ENCODE results near the gene PCDHA4. TPM values are rescaled to one million over a fixed set of nuclear protein-coding genes. Genes with fewer than 3 reads are reported as not detected.

PCDHA4 gene
- total RNA-seq, 1 donor from 2014 or later, result not detected

DNA sequence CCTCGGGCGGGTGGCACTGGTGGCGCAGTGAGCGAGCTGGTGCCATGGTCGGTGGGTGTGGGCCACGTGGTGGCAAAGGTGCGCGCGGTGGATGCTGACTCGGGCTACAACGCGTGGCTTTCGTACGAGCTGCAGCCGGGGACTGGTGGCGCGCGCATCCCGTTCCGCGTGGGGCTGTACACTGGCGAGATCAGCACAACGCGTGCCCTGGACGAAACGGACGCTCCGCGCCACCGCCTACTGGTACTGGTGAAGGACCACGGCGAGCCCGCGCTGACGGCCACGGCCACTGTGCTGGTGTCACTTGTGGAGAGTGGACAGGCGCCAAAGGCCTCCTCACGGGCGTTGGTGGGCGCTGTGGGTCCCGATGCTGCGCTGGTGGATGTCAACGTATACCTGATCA is 2.0 kb downstream of the PCDHA4 start:
- intact Hi-C loops (cut with micrococcal nuclease), result no loop called here

DNA sequence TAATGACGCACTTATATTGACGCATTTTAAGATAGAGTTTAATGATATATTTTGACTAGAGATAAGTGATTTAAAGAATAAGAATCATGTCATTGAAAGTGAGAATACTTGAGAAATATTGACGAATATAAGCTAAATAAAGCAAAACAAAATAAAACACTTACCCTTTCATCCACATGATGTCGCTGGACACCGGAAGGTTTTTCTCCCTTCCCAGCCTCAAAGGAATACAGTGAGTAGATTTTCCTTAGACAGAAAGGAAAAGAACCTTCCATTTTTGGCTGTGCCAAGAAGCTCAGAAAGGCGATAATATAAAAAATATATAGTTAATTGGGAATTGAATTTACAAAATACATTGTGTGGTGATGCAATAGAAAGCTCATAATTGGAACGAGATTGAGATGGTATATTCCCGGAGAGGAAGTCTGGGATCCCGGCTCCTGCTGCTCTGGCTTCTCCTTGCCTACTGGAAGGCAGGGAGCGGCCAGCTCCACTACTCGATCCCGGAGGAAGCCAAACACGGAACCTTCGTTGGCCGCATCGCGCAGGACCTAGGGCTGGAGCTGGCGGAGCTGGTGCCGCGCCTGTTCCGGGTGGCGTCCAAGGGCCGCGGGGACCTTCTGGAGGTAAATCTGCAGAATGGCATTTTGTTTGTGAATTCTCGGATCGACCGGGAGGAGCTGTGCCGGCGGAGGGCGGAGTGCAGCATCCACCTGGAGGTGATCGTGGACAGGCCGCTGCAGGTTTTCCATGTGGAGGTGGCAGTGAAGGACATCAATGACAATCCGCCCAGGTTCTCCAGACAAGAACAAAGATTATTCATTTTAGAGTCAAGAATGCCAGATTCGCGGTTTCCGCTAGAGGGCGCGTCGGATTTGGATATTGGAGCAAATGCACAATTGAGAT is 14.8 kb downstream of the PCDHA4 start, which contains the start of gene PCDHA5:
PCDHA5 (plus strand) TSS at position 239 of the 906 bp plus-strand sequence.
- intact Hi-C loops (cut with micrococcal nuclease), result loop anchor here (10.0 kb wide), 1 partner anchor 543 kb away; the partner anchor contains the start of gene PCDHGA5

DNA sequence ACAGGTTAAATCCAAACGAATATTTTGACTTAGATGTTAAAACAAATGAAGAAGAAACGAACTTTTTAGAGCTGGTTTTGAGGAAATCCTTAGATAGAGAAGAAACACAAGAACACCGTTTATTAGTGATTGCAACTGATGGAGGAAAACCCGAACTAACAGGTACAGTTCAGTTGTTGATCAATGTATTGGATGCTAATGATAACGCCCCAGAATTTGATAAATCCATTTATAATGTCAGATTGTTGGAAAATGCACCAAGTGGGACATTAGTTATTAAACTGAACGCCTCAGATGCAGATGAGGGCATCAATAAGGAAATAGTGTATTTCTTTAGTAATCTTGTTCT is 15.4 kb downstream of the PCDHA4 start:
- intact Hi-C loops (cut with micrococcal nuclease), result loop anchor here (10.0 kb wide), 1 partner anchor 543 kb away; the partner anchor contains the start of gene PCDHGA5

DNA sequence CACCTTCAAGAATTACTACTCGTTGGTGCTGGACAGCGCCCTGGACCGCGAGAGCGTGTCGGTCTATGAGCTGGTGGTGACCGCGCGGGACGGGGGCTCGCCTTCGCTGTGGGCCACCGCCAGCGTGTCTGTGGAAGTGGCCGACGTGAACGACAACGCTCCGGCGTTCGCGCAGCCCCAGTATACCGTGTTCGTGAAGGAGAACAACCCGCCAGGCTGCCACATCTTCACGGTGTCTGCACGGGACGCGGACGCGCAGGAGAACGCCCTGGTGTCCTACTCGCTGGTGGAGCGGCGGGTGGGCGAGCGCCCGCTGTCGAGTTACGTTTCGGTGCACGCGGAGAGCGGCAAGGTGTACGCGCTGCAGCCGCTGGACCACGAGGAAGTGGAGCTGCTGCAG is 16.1 kb downstream of the PCDHA4 start:
- intact Hi-C loops (cut with micrococcal nuclease), result loop anchor here (10.0 kb wide), 1 partner anchor 542 kb away; the partner anchor contains the start of gene PCDHGA5

DNA sequence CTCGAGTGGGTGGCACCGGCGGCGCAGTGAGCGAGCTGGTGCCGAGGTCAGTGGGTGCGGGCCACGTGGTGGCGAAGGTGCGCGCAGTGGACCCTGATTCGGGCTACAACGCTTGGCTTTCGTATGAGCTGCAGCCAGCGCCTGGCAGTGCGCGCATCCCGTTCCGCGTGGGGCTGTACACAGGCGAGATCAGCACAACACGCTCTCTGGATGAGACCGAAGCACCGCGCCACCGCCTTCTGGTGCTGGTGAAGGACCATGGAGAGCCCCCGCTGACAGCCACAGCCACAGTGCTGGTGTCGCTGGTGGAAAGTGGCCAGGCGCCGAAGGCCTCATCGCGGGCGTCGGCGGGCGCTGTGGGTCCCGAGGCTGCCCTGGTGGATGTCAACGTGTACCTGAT is 16.6 kb downstream of the PCDHA4 start:
- intact Hi-C loops (cut with micrococcal nuclease), result loop anchor here (10.0 kb wide), 1 partner anchor 541 kb away; the partner anchor contains the start of gene PCDHGA5

DNA sequence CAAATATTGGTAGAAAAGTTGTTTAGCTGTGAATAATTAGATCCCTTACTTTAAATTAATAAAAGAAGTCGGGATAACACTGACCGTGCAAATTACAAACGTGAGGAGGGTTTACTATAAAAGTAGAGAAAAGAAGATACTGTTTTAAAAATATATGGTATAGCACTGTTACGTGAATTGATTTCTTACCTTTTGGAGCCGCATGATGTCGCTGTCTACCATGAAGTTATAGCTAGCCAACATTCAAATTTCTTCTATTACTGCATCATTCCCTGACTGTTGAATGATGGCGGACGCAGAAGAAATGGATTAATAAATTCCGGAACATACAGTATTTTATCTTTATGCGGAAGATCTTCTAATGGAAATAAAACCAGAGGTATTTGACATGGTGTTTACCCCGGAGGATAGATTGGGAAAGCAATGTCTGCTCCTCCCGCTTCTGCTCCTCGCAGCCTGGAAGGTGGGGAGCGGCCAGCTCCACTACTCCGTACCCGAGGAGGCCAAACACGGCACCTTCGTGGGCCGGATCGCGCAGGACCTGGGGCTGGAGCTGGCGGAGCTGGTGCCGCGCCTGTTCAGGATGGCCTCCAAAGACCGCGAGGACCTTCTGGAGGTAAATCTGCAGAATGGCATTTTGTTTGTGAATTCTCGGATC is 21.0 kb downstream of the PCDHA4 start, which contains the start of gene PCDHA6:
PCDHA6 (plus strand) TSS at position 257 of the 658 bp plus-strand sequence; CDS start at position 389, 132 bp downstream.
- intact Hi-C loops (cut with micrococcal nuclease), result loop anchor here (2.0 to 10.0 kb wide), 2 partner anchors 23 to 537 kb away; partner anchors contain the start of gene PCDHGA5

DNA sequence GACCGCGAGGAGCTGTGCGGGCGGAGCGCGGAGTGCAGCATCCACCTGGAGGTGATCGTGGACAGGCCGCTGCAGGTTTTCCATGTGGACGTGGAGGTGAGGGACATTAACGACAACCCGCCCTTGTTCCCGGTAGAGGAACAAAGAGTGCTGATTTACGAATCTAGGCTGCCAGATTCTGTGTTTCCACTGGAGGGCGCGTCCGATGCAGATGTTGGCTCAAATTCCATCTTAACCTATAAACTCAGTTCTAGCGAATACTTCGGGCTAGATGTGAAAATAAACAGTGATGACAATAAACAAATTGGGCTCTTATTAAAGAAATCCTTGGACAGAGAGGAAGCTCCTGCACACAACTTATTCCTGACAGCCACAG is 21.5 kb downstream of the PCDHA4 start:
- intact Hi-C loops (cut with micrococcal nuclease), result loop anchor here (10.0 kb wide), 1 partner anchor 536 kb away; the partner anchor contains the start of gene PCDHGA5

DNA sequence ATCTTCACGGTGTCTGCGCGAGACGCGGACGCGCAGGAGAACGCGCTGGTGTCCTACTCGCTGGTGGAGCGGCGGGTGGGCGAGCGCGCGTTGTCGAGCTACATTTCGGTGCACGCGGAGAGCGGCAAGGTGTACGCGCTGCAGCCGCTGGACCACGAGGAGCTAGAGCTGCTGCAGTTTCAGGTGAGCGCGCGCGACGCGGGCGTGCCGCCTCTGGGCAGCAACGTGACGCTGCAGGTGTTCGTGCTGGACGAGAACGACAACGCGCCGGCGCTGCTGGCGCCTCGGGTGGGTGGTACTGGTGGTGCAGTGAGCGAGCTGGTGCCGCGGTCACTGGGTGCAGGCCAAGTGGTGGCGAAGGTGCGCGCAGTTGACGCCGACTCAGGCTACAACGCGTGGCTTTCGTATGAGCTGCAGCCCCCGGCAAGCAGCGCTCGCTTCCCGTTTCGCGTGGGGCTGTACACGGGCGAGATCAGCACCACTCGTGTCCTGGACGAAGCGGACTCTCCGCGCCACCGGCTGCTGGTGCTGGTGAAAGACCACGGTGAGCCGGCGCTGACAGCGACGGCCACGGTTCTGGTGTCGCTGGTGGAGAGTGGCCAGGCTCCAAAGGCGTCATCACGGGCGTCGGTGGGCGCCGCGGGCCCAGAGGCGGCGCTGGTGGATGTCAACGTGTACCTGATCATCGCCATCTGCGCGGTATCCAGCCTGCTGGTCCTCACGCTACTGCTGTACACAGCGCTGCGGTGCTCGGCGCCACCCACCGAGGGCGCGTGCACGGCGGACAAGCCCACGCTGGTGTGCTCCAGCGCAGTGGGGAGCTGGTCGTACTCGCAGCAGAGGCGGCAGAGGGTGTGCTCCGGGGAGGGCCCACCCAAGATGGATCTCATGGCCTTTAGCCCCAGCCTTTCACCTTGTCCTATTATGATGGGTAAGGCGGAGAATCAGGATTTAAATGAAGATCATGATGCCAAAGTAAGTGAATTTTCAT is 22.9 kb downstream of the PCDHA4 start:
- intact Hi-C loops (cut with micrococcal nuclease), result loop anchor here (5.0 to 10.0 kb wide), 2 partner anchors 38 to 535 kb away; partner anchors contain the start of genes PCDHA2 and PCDHGA5

DNA sequence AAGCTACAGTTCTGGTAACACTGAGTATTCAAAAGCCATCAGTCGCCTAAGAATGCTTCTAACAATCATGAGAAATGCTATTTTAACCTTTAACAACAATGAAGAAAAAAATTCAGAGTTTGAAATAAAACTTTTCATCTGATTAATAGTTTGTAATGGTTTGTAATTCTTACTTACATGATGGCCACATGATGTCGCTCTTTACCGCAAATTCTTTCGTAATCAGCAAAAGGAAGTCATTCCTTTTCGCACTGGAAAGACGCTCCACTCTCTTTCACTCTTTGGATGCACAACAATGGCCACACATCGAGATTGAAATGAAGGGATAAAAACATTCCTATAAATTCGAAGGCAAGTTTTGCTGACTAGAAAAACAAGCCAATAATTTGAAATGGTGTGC is 27.1 kb downstream of the PCDHA4 start, which contains the start of gene PCDHA7:
PCDHA7 (plus strand) TSS at position 277 of the 400 bp plus-strand sequence; CDS start at position 392, 115 bp downstream.
- intact Hi-C loops (cut with micrococcal nuclease), result loop anchor here (5.0 kb wide), 1 partner anchor 42 kb away; the partner anchor contains the start of gene PCDHA2

DNA sequence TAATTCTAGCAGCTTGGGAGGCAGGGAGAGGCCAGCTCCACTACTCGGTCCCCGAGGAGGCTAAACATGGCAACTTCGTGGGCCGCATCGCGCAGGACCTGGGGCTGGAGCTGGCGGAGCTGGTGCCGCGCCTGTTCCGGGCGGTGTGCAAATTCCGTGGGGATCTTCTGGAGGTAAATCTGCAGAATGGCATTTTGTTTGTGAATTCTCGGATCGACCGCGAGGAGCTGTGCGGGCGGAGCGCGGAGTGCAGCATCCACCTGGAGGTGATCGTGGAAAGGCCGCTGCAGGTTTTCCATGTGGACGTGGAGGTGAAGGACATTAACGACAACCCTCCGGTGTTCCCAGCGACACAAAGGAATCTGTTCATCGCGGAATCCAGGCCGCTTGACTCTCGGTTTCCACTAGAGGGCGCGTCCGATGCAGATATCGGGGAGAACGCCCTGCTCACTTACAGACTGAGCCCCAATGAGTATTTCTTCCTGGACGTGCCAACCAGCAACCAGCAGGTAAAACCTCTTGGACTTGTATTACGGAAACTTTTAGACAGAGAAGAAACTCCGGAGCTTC is 27.7 kb downstream of the PCDHA4 start:
- intact Hi-C loops (cut with micrococcal nuclease), result loop anchor here (5.0 kb wide), 1 partner anchor 42 kb away; the partner anchor contains the start of gene PCDHA2

DNA sequence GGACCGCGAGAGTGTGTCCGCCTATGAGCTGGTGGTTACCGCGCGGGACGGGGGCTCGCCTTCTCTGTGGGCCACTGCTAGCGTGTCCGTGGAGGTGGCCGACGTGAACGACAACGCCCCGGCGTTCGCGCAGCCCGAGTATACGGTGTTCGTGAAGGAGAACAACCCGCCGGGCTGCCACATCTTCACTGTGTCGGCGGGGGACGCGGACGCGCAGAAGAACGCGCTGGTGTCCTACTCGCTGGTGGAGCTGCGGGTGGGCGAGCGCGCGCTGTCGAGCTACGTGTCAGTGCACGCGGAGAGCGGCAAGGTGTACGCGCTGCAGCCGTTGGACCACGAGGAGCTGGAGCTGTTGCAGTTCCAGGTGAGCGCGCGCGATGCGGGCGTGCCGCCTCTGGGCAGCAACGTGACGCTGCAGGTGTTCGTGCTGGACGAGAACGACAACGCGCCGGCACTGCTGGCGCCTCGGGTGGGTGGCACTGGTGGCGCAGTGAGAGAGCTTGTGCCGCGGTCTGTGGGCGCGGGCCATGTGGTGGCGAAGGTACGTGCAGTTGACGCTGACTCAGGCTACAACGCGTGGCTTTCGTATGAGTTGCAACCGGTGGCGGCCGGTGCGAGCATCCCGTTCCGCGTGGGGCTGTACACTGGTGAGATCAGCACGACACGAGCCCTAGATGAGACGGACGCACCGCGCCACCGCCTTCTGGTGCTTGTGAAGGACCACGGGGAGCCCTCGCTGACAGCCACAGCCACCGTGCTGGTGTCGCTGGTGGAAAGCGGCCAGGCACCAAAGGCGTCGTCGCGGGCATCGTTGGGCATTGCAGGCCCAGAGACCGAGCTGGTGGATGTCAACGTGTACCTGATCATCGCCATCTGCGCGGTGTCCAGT is 29.0 kb downstream of the PCDHA4 start:
- intact Hi-C loops (cut with micrococcal nuclease), result no loop called here

DNA sequence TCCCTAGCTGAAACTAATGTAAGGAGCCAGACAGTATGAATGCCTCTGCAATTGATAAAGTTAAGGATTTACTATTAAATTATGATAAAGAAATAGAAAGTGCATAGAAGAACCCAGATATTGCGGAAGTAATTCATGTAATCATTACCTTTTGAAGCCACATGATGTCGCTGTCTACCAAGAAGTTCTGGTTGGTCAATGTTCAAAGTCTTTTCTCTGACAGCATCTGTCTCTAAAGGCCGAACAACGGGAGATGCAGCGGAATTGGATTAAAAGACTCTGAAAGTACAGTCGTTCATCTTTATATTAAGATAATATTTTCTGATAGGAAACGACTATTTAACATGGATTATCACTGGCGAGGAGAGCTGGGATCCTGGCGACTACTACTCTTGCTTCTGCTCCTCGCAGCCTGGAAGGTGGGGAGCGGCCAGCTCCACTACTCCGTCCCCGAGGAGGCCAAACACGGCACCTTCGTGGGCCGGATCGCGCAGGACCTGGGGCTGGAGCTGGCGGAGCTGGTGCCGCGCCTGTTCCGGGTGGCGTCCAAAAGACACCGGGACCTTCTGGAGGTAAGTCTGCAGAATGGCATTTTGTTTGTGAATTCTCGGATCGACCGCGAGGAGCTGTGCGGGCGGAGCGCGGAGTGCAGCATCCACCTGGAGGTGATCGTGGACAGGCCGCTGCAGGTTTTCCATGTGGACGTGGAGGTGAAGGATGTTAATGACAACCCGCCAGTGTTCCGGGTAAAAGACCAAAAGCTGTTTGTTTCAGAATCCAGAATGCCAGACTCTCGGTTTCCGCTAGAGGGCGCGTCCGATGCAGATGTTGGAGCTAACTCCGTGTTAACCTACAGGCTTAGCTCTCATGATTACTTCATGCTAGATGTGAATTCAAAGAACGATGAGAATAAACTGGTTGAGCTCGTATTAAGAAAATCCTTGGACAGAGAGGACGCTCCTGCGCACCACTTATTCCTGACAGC is 34.4 kb downstream of the PCDHA4 start, which contains the start of gene PCDHA8:
PCDHA8 (plus strand) TSS at position 210 of the 985 bp plus-strand sequence; CDS start at position 345, 135 bp downstream.
- intact Hi-C loops (cut with micrococcal nuclease), result loop anchor here (2.0 to 10.0 kb wide), 5 partner anchors 39 to 584 kb away; partner anchors contain the start of genes PCDHA1, PCDHA3, PCDHB16 and PCDHB9

DNA sequence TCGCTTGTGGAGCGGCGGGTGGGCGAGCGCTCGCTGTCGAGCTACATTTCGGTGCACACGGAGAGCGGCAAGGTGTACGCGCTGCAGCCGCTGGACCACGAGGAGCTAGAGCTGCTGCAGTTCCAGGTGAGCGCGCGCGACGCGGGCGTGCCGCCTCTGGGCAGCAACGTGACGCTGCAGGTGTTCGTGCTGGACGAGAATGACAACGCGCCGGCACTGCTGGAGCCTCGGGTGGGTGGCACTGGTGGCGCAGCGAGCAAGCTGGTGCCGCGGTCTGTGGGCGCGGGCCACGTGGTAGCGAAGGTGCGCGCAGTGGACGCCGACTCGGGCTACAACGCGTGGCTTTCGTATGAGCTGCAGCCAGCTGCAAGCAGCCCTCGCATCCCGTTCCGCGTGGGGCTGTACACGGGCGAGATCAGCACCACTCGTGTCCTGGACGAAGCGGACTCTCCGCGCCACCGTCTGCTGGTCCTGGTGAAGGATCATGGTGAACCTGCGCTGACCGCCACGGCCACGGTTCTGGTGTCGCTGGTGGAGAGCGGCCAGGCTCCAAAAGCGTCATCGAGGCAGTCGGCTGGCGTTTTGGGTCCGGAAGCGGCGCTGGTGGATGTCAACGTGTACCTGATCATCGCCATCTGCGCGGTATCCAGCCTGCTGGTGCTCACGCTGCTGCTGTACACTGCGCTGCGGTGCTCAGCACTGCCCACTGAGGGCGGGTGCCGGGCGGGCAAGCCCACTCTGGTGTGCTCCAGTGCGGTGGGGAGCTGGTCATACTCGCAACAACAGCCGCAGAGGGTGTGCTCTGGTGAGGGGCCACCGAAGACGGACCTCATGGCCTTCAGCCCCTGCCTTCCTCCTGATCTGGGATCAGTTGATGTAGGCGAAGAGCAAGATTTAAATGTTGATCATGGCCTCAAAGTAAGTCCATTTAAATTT is 36.2 kb downstream of the PCDHA4 start:
- intact Hi-C loops (cut with micrococcal nuclease), result loop anchor here (5.0 to 10.0 kb wide), 4 partner anchors 41 to 582 kb away; partner anchors contain the start of genes PCDHA3, PCDHB16, PCDHB9 and PCDHGA11

DNA sequence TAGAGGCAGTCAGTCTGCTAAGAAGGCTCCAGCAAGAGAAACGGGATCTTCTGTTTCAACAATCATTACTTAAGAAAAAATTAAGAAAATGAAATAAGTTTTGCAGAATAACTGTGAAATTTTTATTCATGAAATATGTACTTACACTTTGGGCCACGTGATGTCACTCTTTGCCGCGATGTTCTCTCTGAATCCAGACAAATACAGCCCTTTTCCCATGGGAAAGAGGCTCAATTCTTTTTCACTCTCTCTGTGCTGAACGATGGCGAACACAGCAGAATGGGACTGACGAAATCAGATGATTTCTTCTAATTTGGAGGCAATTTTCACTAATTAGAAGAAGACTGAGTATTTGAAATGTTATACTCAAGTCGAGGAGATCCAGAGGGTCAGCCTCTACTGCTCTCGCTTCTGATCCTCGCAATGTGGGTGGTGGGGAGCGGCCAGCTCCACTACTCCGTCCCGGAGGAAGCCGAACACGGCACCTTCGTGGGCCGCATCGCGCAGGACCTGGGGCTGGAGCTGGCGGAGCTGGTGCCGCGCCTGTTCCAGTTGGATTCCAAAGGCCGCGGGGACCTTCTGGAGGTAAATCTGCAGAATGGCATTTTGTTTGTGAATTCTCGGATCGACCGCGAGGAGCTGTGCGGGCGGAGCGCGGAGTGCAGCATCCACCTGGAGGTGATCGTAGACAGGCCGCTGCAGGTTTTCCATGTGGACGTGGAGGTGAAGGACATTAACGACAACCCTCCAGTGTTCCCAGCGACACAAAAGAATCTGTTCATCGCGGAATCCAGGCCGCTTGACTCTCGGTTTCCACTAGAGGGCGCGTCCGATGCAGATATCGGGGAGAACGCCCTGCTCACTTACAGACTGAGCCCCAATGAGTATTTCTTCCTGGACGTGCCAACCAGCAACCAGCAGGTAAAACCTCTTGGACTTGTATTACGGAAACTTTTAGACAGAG is 41.6 kb downstream of the PCDHA4 start, which contains the start of gene PCDHA9:
PCDHA9 (plus strand) TSS at position 244 of the 964 bp plus-strand sequence; CDS start at position 358, 114 bp downstream.
- intact Hi-C loops (cut with micrococcal nuclease), result loop anchor here (10.0 kb wide), 3 partner anchors 336 to 576 kb away; partner anchors contain the start of genes PCDHB16, PCDHB9 and PCDHGA11
